HepG2 (cell line): ENCODE results near the gene TCF25. TPM values are rescaled to one million over a fixed set of nuclear protein-coding genes. Genes with fewer than 3 reads are reported as not detected.

ENCODE experiments used
- DNMT1 ChIP-seq: sonication (generic); formaldehyde crosslinking; IDR thresholded peaks from 2 replicates; pipeline ENCODE4 v1.5.1; 2020; ENCODE audit warnings: mild to moderate bottlenecking, missing genetic modification reagents
- HNF4A ChIP-seq: sonication (generic); formaldehyde crosslinking; IDR thresholded peaks from 2 replicates; pipeline ENCODE4 v1.4.0; 2020; ENCODE audit warnings: missing genetic modification reagents
- NFYC ChIP-seq: IDR thresholded peaks from 2 replicates; pipeline ENCODE4 v1.6.1; 2016; ENCODE audit warnings: missing genetic modification reagents, missing compliant biosample characterization
- NONO ChIP-seq, 2 experiments: fragments of 450-650 bp in 1 of 2; sonication (generic) in 1 of 2; formaldehyde crosslinking in 1 of 2; IDR thresholded peaks in 1 of 2; conservative IDR thresholded peaks in 1 of 2; 2 replicates each; pipeline versions ENCODE4 v1.6.1 to v1.8.0; 2017 to 2022; ENCODE audit warnings: mild to moderate bottlenecking in 1 of 2, missing genetic modification reagents in 1 of 2, moderate library complexity in 1 of 2
- RBM22 ChIP-seq: fragments of 200-400 bp; formaldehyde crosslinking; optimal IDR thresholded peaks from 2 replicates; pipeline ENCODE3; 2017; ENCODE audit warnings: mild to moderate bottlenecking, low read length, moderate library complexity
- SNAI1 ChIP-seq: sonication (generic); formaldehyde crosslinking; IDR thresholded peaks from 2 replicates; pipeline ENCODE4 v1.5.0; 2020; ENCODE audit warnings: mild to moderate bottlenecking, missing genetic modification reagents, borderline replicate concordance
- ZBTB42 ChIP-seq: sonication (generic); formaldehyde crosslinking; IDR thresholded peaks from 2 replicates; pipeline ENCODE4 v1.5.0; 2020; ENCODE audit warnings: mild to moderate bottlenecking, missing genetic modification reagents
- ZFP1 ChIP-seq: IDR thresholded peaks from 2 replicates; pipeline ENCODE4 v1.6.1; 2016
- ZNF224 ChIP-seq: sonication (generic); formaldehyde crosslinking; IDR thresholded peaks from 2 replicates; pipeline ENCODE4 v1.5.0; 2020; ENCODE audit warnings: mild to moderate bottlenecking, missing genetic modification reagents
- ZNF605 ChIP-seq: sonication (generic); formaldehyde crosslinking; IDR thresholded peaks from 2 replicates; pipeline ENCODE4 v1.8.0; 2022; ENCODE audit warnings: mild to moderate bottlenecking, missing genetic modification reagents
- polyA plus RNA-seq, 8 experiments: library from polyadenylated mRNA; depleted of rRNA in 3 of 8; stranded (reverse) in 7 of 8; unstranded in 1 of 8; fragments of >200 nt; fragmentation: Illumina TruSeq in 4 of 8; extraction: Trizol in 4 of 8; gene quantifications; 2 replicates each; pipeline versions ENCODE4 v1.2.1 to v1.2.3, GENCODE V29; 2011 to 2016; ENCODE audit warnings: low read depth in 4 of 8, missing spikeins in 1 of 8, mixed read lengths in 1 of 8; ENCODE audit not compliant: insufficient read depth in 1 of 8
- total RNA-seq, 5 experiments: library from RNA; depleted of rRNA; stranded (reverse); fragments of >200 nt; fragmentation: Illumina TruSeq; extraction: Trizol; gene quantifications; 2 replicates each; pipeline ENCODE4 v1.2.3, GENCODE V29; 2016; ENCODE audit warnings: low read depth in 1 of 5
- TF ChIP-seq, protein P1 (sequence below): sonication (generic); formaldehyde crosslinking; IDR thresholded peaks from 2 replicates; pipeline ENCODE4 v1.5.0; 2020; ENCODE audit warnings: mild to moderate bottlenecking, missing genetic modification reagents, borderline replicate concordance
- TF ChIP-seq, protein P2 (sequence below): sonication (generic); formaldehyde crosslinking; IDR thresholded peaks from 2 replicates; pipeline ENCODE4 v1.5.1; 2020; ENCODE audit warnings: missing genetic modification reagents, mild to moderate bottlenecking, borderline replicate concordance
- TF ChIP-seq, protein P3 (sequence below): sonication (generic); formaldehyde crosslinking; IDR thresholded peaks from 2 replicates; pipeline ENCODE4 v1.5.0; 2020; ENCODE audit warnings: mild to moderate bottlenecking, missing genetic modification reagents, moderate library complexity
- TF ChIP-seq, protein P4 (sequence below): sonication (generic); formaldehyde crosslinking; IDR thresholded peaks from 2 replicates; pipeline ENCODE4 v1.4.0; 2020; ENCODE audit warnings: missing genetic modification reagents, borderline replicate concordance
- TF ChIP-seq, protein P5 (sequence below): sonication (generic); formaldehyde crosslinking; IDR thresholded peaks from 2 replicates; pipeline ENCODE4 v1.4.0; 2020; ENCODE audit warnings: mild to moderate bottlenecking, missing genetic modification reagents

TCF25 gene
- total and polyA plus RNA-seq, 2 of the 13 experiments (the other 11 are each of a cell fraction or from before 2014, with no cell fraction given) = 138 to 206 TPM

DNA sequence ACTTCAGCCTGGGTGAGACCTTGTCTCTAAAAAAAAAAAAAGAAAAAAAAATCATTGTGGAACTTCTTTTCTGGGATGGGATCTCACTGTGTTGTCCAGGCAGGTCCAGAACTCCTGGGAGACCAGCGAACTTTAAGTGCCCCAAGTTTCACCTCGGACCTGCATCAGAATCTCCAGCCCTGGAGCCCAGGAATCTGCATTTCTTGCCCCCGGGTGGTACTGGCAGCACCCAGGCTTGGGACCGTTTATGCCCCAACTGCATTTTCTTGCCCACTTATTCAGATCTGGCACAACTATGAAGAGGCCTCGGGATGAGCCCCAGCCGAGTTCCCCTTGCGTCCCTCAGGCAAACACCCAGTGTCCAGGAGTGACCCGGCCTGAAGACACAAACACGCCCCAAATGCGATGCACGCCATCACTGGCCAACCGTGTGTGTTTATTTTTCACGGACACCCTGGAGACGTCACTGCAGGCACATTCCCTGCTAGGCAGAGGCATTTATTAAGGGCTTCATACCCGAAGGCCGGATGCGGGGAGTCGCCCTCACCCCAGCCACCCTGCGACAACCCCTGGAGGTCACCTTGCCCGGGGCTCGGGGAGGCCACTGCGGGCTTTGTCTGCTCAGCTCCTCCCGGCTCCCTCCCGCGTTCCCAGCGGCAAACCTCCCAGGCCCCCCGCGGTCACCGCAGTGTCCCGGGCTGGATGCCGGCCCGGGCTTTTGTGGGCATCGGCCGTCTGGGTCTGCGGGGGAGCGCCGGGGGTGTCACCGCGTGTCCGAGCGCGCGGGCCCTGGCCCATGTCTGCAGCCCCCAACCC, 45.8 kb upstream of the TCF25 start (continued):
- TF ChIP-seq, protein P1, sequence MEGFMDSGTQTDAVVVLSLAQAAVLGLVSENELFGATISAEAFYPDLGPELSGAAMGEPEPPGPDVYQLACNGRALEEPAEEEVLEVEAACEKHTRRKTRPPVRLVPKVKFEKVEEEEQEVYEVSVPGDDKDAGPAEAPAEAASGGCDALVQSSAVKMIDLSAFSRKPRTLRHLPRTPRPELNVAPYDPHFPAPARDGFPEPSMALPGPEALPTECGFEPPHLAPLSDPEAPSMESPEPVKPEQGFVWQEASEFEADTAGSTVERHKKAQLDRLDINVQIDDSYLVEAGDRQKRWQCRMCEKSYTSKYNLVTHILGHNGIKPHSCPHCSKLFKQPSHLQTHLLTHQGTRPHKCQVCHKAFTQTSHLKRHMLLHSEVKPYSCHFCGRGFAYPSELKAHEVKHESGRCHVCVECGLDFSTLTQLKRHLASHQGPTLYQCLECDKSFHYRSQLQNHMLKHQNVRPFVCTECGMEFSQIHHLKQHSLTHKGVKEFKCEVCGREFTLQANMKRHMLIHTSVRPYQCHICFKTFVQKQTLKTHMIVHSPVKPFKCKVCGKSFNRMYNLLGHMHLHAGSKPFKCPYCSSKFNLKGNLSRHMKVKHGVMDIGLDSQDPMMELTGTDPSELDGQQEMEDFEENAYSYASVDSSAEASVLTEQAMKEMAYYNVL (CRISPR knock-in tag) = no peak; the same call in 1 of the 2 replicates
- TF ChIP-seq, protein P2, sequence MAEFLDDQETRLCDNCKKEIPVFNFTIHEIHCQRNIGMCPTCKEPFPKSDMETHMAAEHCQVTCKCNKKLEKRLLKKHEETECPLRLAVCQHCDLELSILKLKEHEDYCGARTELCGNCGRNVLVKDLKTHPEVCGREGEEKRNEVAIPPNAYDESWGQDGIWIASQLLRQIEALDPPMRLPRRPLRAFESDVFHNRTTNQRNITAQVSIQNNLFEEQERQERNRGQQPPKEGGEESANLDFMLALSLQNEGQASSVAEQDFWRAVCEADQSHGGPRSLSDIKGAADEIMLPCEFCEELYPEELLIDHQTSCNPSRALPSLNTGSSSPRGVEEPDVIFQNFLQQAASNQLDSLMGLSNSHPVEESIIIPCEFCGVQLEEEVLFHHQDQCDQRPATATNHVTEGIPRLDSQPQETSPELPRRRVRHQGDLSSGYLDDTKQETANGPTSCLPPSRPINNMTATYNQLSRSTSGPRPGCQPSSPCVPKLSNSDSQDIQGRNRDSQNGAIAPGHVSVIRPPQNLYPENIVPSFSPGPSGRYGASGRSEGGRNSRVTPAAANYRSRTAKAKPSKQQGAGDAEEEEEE = no peak
- TF ChIP-seq ZNF224 (CRISPR knock-in tag) = 0 out of 2 replicates have a peak, but pooled peaks have one; percentile 60
- TF ChIP-seq RBM22 = peak; percentile 68
- TF ChIP-seq, protein P3, sequence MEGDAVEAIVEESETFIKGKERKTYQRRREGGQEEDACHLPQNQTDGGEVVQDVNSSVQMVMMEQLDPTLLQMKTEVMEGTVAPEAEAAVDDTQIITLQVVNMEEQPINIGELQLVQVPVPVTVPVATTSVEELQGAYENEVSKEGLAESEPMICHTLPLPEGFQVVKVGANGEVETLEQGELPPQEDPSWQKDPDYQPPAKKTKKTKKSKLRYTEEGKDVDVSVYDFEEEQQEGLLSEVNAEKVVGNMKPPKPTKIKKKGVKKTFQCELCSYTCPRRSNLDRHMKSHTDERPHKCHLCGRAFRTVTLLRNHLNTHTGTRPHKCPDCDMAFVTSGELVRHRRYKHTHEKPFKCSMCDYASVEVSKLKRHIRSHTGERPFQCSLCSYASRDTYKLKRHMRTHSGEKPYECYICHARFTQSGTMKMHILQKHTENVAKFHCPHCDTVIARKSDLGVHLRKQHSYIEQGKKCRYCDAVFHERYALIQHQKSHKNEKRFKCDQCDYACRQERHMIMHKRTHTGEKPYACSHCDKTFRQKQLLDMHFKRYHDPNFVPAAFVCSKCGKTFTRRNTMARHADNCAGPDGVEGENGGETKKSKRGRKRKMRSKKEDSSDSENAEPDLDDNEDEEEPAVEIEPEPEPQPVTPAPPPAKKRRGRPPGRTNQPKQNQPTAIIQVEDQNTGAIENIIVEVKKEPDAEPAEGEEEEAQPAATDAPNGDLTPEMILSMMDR (CRISPR knock-in tag) = peak; percentile 12; the same call in 1 of the 2 replicates
- 0 out of 2 replicates have a peak, but pooled peaks have one; percentile 17 for TF ChIP-seq ZNF605 (CRISPR knock-in tag)
- TF ChIP-seq, protein P4, sequence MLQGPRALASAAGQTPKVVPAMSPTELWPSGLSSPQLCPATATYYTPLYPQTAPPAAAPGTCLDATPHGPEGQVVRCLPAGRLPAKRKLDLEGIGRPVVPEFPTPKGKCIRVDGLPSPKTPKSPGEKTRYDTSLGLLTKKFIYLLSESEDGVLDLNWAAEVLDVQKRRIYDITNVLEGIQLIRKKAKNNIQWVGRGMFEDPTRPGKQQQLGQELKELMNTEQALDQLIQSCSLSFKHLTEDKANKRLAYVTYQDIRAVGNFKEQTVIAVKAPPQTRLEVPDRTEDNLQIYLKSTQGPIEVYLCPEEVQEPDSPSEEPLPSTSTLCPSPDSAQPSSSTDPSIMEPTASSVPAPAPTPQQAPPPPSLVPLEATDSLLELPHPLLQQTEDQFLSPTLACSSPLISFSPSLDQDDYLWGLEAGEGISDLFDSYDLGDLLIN (CRISPR knock-in tag) = no peak
- TF ChIP-seq SNAI1 (CRISPR knock-in tag) = peak; percentile 73; the same call in 1 of the 2 replicates
- TF ChIP-seq NONO (IDR thresholded peaks at IDR 0.05) = no peak
- TF ChIP-seq NONO (CRISPR knock-in tag; conservative IDR thresholded peaks at IDR 0.05) = peak; percentile 61
- TF ChIP-seq ZBTB42 (CRISPR knock-in tag) = peak; percentile 38; the same call in 1 of the 2 replicates
- TF ChIP-seq DNMT1 (CRISPR knock-in tag) = no peak
- TF ChIP-seq, protein P5, sequence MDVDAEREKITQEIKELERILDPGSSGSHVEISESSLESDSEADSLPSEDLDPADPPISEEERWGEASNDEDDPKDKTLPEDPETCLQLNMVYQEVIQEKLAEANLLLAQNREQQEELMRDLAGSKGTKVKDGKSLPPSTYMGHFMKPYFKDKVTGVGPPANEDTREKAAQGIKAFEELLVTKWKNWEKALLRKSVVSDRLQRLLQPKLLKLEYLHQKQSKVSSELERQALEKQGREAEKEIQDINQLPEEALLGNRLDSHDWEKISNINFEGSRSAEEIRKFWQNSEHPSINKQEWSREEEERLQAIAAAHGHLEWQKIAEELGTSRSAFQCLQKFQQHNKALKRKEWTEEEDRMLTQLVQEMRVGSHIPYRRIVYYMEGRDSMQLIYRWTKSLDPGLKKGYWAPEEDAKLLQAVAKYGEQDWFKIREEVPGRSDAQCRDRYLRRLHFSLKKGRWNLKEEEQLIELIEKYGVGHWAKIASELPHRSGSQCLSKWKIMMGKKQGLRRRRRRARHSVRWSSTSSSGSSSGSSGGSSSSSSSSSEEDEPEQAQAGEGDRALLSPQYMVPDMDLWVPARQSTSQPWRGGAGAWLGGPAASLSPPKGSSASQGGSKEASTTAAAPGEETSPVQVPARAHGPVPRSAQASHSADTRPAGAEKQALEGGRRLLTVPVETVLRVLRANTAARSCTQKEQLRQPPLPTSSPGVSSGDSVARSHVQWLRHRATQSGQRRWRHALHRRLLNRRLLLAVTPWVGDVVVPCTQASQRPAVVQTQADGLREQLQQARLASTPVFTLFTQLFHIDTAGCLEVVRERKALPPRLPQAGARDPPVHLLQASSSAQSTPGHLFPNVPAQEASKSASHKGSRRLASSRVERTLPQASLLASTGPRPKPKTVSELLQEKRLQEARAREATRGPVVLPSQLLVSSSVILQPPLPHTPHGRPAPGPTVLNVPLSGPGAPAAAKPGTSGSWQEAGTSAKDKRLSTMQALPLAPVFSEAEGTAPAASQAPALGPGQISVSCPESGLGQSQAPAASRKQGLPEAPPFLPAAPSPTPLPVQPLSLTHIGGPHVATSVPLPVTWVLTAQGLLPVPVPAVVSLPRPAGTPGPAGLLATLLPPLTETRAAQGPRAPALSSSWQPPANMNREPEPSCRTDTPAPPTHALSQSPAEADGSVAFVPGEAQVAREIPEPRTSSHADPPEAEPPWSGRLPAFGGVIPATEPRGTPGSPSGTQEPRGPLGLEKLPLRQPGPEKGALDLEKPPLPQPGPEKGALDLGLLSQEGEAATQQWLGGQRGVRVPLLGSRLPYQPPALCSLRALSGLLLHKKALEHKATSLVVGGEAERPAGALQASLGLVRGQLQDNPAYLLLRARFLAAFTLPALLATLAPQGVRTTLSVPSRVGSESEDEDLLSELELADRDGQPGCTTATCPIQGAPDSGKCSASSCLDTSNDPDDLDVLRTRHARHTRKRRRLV (CRISPR knock-in tag) = peak; percentile 74; the same call in 1 of the 2 replicates
- TF ChIP-seq NFYC (CRISPR knock-in tag) = peak; percentile 17; the same call in 1 of the 2 replicates
- TF ChIP-seq ZFP1 (CRISPR knock-in tag) = no peak
- TF ChIP-seq HNF4A (CRISPR knock-in tag) = no peak
